GM21825 (cell line): Measurements from ENCODE around the gene CNTLN.
"Not testable (repeated sequence)": the region's sequence is repeated elsewhere in the genome, so short reads cannot be mapped to it uniquely, and the experiment has no call there.

Source experiments
- ATAC-seq: cut with Tn5 transposase; IDR thresholded peaks from one replicate; pipeline ENCODE4 v1.9.1; 2021; ENCODE audit warnings: mild to moderate bottlenecking, moderate library complexity; ENCODE audit not compliant: unreplicated experiment

Gene CNTLN

DNA sequence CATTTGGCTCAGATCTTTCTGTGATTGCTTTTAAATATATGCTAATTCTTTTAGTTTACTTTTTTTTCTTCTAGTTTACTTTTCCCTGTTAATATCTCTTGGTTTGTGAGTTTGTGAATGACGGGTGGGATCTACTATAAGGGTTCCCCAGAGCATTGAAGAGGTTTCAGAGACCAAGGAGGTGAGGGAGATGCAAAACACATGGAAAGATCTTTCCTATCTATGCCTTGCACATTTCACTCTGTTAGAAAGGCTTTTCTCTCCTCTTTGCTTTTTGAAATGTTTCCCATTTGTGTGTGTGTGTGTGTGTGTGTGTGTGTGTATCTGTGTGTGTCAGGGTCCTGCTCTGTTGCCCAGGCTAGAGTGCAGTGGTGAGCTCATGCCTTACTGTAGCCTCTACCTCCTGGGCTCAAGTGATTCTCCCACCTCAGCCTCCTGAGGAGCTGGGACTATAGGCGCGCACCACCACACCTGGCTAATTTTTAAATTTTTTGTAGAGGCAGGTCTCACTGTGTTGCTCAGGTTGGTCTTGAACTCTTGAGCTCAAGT lies 50.7 kb downstream of the CNTLN start:
- ATAC-seq, result no peak

- ATAC-seq, result no peak
Observed at GRCh38 chr9:17191082-17191481, 56.2 kb downstream of the CNTLN start.

DNA sequence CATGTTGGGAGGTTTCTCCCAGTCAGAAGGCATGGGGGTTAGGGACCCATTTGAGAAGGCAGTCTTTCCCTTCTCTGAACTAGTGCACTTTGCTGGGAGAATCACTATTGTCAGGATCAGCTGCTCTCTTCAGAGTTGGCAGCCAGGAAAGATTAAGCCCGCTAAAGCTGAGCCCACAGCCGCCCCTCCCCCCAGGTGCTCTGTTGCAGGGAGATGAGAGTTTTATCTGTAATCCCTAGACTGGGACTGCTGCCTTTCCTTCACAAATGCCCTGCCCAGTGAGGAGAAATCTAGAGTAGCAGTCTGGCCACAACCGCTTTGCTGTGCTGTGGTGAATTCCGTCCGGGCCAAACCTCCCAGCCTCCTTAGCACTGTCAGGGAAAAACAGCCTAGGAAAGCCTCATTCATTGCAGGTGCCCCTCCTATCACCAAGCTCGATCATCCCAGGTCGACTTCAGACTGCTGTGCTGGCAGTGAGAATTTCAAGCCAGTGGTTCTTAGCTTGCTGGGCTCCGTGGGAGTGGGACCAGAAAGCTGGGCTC lies 69.8 kb downstream of the CNTLN start:
- no peak for ATAC-seq

GRCh38 chr9:17216011-17216410 lies 81.2 kb downstream of the CNTLN start:
- ATAC-seq, result no peak

DNA sequence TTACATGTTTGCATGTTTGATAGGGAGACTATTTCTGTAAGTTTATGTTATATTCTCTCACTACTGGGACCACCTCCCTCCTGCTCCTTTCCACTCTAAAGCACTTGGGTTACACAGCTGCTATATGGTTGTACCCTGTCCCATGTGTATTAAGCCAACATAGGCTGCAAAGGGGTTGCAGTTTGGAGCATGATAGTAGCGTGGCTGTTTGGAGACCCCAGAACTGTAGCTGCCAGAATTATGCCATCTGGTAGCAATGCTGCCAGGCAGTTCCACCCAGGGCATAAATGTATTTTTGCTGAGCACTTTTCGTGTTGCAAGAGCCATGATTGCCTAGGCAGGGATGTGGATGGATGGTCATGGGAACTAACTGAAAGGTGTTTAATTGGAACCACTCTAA lies 81.8 kb downstream of the CNTLN start:
- ATAC-seq, result no peak

DNA sequence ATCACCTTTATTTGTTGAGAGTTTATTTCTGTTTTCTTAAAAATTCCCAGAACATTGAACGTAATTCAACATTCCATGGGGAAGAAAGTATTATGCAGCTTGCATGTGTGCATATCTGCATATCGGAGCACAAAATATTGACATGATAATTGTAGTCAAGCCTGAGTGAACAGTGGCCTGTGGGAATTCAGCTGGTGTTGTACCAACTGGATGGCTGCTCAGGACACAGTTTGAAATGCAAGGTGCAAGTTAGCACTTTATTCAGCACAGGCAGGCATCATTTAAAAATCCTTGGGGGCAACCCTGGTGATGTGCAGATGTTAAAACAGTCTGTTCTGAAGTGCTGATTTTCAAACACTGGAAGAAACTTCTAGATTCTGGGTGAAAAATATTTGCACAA lies 82.4 kb downstream of the CNTLN start:
- ATAC-seq, result no peak

DNA sequence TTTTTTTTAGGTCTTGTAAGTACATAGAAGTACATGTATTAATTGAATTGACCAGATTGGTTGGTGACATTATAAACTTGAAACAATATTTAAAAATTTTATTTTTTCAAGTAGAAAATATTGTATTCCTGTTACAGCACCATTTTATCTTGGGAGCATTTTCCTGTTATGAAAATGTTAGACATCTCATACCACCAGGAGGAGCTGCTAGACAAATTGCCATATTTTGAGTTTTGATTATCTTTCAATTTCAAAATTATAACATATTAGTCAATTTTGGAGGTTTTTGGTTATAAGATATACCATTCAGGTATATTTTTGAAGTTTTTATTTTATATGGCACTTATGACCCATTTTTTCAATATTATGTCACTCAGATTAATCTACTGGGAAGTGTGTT lies 84.4 kb downstream of the CNTLN start:
- no peak for ATAC-seq

GRCh38 chr9:17222932-17223331 lies 88.1 kb downstream of the CNTLN start:
- no peak for ATAC-seq

DNA sequence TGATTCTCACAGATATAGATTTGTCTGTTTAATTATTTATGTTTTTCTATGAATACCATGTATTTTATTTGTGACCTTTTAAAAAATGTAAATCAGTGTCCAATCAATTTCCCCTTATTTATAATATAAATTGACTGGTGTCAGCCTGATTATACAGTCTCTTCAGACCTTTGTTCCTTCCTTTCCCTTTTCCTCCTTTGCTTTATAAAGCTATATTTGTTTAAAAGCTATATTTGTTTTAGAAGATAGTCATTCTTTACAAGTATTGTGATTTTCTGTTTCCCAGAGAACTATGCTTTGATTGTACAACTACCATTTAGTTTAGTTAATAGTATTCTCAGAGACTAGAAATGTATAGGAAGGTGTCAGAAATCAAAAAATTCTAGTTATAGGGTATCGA lies 90.6 kb downstream of the CNTLN start:
- ATAC-seq, result no peak

DNA sequence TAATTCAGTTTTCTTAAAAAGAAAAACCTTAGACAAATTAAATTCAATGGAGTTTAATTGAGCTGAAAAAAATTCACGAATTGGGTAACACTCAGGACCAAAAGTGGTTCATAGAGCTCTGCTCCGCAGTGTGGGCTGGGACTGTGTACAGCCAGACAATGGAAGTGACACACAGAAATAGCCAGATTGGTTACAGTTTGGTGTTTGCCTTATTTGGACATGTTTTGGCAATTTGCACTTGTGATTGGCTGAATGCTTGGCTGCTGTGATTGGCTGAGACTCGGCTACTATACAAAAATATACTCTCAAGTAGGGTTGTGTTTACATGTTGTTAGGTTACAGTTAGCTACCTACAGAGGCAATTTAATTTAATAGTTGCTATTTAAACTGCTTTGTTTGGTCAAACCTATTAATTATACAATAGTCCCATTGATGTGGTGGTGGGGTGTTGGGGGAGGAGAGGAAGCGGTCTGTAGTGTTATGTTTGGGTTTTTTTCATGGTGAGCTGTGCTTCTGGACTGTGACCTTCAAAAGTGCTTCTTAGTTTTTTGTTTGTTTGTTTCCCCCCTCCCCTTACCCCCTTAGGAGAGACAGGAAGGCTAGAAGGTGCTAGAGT lies 95.2 kb downstream of the CNTLN start:
- ATAC-seq, result no peak

- no peak for ATAC-seq
Observed at GRCh38 chr9:17230646-17231045, 95.8 kb downstream of the CNTLN start.

GRCh38 chr9:17236147-17236546 lies 101.3 kb downstream of the CNTLN start:
- no peak for ATAC-seq

- no peak for ATAC-seq
Observed at GRCh38 chr9:17246770-17247169, 111.9 kb downstream of the CNTLN start.

- ATAC-seq, result no peak
Observed at GRCh38 chr9:17251100-17251499, 116.3 kb downstream of the CNTLN start.

DNA sequence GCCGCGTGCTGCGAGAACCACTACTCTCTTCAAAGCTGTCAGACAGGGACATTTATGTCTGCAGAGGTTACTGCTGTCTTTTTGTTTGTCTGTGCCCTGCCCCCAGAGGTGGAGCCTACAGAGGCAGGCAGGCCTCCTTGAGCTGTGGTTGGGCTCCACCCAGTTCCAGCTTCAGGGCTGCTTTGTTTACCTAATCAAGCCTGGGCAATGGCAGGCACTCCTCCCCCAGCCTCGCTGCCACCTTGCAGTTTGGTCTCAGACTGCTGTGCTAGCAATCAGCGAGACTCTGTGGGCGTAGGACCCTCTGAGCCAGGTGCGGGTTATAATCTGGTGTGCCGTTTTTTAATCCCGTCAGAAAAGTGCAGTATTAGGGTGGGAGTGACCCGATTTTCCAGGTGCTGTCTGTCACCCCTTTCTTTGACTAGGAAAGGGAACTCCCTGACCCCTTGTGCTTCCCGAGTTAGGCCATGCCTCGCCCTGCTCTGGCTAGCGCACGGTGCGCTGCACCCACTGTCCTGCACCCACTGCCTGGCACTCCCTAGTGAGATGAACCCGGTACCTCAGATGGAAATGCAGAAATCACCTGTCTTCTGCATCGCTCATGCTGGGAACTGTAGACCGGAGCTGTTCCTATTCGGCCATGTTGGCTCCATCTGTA lies 133.8 kb downstream of the CNTLN start:
- not testable (repeated sequence) for ATAC-seq

DNA sequence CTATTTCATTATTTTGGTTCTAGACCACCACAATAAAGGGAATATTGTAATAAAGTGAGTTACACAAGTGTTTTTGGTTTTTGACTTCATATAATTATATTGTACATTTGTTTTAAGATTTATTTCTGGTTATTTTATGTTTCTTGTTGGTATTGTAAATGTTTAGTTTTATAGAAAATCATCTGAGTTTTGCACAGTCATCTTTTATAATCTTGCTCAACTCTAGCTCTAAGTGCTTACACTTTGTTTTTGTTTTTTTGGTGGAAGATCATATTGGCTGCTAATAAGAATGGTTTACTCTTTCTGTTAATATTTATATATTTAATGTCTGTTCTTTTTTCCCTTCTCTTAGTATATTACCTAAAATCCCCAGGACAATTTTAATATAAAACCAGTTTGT lies 135.0 kb downstream of the CNTLN start:
- no peak for ATAC-seq

DNA sequence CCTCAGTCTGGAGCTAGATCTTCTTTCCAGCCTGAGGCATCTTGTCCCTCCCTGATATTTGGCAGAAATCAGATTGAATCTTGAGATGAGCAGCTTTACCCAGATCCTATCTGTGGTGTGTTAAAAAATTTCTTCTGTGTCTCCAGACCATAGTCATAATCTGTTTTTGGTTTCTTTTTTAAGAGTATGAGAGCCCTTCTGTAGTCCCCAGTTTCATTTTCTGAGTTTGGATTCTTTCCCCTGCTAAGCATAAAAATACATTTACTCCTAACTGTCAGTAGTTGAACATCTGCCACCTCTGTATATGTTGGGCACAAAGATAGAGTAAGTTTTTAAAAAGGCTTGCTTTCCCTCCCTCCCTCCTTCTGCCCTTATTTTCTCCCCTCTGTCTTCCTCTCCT lies 137.7 kb downstream of the CNTLN start:
- no peak for ATAC-seq

DNA sequence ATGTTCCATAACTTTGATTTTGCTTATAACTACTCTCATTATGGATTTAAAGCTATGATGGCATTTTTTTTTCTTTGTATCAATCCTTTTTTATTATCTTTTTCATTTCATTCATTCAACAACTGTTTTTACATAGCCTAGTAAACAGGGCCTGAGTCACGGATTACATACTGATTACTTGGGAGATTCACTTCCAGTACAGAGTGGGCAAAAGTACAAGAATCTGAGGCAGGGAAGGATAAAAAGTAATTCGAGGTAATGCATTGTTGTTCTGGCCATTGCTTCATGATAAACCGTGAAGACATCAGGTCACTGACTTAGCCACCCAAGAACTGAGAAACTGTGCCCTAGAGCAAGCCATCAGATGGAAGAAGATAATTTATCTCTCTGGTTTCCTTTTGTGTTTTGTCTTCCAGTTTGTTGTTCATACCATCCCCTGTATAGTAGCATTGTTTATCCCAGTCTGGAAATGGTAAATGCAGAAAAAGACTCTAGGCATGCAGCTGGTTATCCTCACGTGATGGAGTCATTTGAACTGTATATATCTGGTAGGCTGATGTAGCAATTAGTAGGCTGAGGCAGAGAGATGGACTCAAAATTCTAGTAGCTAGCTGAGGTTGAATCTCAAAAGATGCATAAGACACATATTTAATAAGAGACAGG lies 145.6 kb downstream of the CNTLN start:
- no peak for ATAC-seq

DNA sequence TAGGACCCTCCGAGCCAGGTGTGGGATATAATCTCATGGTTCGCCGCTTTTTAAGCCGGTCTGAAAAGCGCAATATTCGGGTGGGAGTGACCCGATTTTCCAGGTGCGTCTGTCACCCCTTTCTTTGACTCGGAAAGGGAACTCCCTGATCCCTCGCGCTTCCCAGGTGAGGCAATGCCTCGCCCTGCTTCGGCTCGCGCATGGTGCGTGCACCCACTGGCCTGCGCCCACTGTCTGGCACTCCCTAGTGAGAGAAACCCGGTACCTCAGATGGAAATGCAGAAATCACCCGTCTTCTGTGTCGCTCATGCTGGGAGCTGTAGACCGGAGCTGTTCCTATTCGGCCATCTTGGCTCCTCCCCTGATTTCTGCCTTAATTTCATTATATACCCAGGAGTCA lies 155.8 kb downstream of the CNTLN start:
- not testable (repeated sequence) for ATAC-seq

DNA sequence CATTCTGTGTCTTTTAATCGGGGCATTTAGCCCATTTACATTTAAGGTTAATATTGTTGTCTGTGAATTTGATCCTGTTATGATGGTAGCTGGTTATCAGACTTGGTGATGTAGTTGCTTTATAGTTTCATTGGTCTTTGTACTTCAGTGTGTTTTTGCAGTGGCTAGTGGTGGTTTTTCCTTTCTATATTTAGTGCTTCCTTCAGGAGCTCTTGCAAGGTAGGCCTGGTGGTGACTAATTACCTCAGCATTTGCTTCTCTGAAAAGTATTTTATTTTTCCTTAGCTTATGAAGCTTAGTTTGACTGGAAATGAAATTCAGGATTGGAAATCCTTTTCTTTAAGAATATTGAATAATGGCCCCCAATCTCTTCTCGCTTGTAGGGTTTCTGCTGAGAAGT lies 156.9 kb downstream of the CNTLN start:
- ATAC-seq, result no peak

DNA sequence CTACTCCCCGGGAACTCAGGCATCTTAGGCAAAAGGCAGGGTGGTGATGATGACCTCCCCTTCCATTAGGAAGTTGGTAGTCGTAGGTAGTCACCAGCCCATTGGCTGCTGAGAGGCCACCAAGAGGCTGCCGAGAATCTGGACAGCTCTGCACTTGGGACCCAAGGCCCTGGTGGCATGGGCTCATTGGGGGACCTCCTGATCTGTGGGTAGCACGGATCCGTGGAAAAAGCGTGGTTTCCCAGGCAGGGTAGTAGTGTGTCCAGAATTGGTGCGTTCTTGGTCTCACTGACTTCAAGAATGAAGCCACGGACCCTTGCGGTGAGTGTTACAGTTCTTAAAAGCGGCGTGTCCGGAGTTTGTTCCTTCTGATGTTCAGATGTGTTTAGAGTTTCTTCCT lies 158.8 kb downstream of the CNTLN start:
- ATAC-seq, result no peak
